GM21381 (cell line): ENCODE results near the gene HDHD2.

Experiments used
- ATAC-seq: cut with Tn5 transposase; IDR thresholded peaks from one replicate; pipeline ENCODE4 v1.9.1; 2021; ENCODE audit warnings: mild to moderate bottlenecking, moderate library complexity; ENCODE audit not compliant: unreplicated experiment

Gene HDHD2

DNA sequence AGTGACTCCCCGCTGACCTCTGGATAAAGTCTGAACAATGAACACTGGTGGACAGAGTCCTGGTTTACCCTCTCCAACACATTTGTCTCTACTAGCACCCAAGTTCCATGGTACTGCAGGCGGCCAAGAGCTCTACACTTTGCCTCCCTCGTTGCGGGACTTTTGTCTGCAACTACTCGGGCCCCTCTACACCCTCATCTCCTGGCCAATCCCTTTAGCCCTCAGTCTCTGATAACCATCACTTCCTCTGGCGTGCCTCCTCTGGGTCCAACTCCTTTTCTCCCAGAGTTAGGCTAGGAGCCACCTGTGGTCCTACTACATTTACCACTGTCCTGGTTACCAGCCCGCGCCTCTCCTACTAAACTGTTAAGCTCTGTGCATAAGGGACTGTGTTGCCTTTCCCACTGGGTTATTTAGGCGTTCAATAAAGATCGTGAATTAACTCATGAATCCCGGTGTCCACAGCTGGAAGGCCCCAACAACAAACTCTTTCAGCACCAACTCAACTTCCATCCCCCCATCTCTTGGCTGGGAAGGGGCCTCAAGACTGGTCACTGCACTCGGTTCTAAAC lies 757 bp downstream of the HDHD2 start:
- no peak for ATAC-seq

DNA sequence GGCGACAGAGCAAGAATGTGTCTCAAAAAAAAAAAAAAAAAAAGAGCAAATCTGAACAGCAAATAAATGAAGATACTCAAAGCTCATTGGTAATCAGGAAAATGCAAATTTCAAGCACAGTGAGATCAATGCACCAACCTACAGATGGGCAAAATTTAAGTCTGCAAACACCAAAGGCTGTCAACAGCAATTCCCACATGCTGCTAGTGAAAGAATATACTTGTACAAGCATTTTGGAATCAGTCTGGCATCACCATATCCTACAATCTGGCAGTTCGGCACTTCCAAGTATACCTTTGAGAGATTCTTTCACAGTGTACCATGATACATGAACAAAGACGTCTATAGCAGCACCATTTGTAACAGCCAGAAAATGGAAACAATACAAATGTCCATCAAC lies 4.1 kb downstream of the HDHD2 start:
- no peak for ATAC-seq

DNA sequence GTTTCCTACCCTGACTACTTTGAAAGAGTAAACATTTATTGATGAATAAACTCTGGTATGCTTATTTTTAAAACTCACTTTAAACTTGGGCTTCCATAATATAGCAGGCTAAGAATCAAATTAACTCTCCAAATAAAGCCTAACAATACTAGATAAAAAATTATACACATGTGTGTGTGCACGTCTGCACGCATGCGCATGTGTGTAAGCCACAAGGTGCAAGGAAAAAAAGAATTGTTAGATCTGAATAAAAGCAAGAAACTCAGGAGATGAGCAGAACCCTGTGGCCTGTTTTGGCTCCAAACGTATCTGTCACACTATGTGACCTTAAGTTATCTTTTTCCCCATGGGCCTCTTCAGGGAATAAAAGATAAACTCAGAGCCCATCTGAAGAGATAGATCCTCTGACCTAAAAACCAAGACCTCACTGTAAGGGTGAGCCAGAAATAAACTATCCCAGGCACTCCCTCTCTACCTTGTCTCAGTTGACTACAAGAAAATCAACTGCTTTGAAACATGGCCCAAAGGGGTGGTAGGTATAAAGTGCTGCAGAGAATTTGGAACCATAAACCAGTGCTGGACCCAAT lies 6.3 kb downstream of the HDHD2 start:
- no peak for ATAC-seq

DNA sequence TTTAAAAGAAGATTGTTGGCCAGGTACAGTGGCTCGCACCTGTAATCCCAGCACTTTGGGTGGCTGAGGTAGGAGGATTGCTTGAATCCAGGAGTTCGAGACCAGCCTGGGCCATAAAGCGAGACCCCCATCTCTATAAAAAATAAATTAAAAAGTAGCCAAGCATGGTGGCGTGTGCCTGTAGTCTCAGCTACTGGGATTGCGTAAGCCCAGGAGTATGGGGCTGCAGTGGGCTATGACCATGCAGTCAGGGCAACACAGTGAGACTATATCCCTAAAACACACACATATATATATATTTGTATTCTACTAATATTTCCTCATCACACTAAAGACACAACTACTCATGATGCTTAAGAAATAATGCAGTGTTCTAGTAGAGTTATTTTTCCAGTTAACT lies 7.1 kb downstream of the HDHD2 start:
- no peak for ATAC-seq

- ATAC-seq, result no peak
These were observed 9.0 kb downstream of the HDHD2 start for GRCh38 chr18:47141289-47141688.

- no peak for ATAC-seq
These were observed 29.2 kb downstream of the HDHD2 start for GRCh38 chr18:47121146-47121545.

DNA sequence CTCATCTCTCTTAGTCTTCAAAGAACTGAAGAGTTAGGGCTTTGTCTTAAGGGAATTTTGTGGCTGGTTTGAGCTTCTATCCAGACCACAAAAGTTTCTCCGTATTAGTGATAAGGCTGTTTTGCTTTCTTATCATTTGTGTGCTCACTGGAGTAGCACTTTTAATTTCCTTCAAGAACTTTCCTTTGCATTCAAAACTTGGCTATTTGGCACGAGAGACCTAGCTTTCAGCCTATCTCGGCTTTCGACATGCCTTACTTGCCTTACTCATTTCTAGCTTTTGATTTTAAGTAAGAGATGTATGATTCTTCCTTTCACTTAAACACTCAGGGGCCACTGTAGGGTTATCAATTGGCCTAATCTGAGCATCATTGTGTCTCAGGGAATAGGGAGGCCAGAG lies 29.9 kb downstream of the HDHD2 start:
- peak; percentile 90 for ATAC-seq

GRCh38 chr18:47118981-47119380 lies 31.3 kb downstream of the HDHD2 start:
- ATAC-seq, result no peak

DNA sequence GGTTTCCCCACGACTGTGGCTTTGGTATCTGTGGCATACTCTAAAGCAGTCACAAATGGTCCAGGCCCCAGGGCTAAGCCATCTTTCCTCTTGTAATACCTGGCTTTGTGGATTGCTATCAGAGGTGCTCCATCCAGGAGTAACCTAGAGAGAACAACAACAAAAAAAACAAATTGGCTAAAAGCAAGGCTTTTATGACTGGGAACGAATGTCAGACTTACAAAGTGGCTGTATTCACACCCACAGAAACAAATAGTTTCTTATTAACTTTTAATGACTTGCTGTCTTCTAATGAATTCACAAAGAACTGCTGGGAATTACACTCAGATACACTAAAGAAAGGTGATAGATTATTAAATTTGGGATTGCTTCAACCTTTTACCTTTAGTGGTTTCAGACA lies 35.1 kb downstream of the HDHD2 start:
- ATAC-seq, result no peak

- no peak for ATAC-seq
These were observed 36.3 kb downstream of the HDHD2 start for GRCh38 chr18:47113796-47114540.

GRCh38 chr18:47110492-47111274 lies 39.6 kb downstream of the HDHD2 start:
- ATAC-seq, result no peak

GRCh38 chr18:47109720-47110119 lies 40.6 kb downstream of the HDHD2 start:
- no peak for ATAC-seq

DNA sequence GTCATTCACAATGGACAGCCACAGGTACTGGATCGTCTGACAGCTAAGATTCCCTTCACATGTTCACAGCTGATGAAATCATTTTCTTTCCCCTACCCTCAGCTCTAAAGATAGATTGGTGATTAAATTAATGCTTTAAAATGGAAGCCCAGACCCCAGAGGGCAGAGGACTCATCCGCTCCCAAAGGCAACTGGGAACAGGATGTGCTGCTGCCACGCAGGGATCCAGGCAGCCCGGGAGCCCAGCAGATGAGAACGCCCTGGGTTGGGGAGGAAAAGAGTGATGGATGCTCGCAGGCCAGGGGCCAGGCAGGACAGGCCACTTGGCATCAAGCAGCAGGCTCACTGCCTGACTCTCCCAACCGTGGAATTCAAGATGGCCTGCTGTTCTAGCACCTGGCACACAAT lies 41.3 kb downstream of the HDHD2 start:
- ATAC-seq, result no peak

DNA sequence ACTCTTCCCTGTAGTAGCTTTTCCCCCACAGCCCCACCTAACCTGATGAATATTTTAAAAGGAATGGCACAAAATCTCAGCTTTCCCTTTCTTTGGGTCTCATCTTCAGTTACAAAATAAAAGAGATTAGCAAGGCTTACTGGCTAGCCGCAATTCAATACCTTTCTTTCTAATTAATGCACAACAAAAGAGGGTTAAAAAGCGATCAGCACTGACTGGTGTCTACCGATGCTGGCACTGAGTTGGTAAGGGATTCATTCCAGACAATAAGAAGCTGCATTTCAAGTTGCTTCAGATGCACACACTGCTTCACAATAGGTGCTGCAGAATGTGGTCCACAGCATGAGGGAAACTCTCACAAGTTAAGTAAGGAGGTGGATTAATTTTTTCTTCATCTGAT lies 41.9 kb downstream of the HDHD2 start:
- ATAC-seq, result no peak

GRCh38 chr18:47100212-47100831 lies 50.0 kb downstream of the HDHD2 start:
- ATAC-seq, result no peak

DNA sequence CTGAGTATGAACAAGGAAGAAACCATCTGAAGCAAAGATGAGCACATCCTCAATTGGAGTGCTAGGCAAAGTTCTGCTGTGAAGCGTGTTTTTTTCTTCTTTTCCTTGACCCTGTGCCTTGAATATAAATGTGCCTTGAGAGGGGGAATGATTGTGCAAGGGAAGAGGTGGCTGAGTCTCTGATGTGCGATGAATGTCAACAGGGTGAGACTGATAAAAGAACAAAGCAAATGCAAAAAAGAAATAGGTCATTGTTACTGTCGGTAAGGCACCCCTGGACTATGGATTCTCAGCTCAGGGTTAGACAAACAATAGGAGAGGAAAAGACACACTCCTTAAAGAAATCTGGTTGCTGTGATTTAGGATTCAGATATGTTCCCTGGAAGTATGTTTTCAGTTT lies 54.5 kb downstream of the HDHD2 start:
- ATAC-seq, result no peak

DNA sequence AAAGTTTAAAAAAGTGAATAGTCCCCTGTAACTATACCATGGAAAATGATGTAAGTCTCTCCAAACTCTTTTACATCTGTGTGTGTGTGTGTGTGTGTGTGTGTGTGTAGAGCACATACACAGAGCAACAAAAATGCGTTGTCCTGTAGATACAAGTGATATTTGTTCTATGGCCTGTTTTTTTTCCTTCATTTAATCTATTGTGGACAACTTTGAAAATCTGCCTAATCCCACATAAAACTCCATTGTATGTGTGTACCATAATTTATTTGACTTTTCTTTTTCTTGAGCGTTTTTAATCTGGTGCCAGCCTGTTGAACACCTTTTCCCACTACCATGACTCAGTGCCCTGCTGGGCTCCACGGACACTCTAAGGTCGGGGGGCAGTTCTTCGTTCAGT lies 62.6 kb downstream of the HDHD2 start:
- no peak for ATAC-seq

DNA sequence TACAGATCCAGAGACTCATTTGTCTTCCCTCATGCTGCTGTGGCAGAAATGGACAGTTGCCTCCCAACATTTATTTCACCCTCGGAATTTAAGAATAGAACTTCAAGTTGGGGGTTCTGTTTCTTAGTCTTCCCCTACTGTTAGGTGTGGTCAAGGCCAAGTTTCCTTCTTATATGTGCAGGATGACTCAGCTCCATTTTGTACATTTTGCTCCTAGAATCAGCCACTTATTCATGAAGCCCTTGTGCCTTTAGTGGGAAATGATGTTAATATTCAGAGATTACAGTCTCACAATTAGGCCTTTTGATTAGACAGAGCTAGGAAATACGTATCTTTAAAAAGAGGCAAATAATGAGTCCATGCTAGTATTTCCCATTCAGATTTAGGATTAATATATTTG lies 68.7 kb downstream of the HDHD2 start:
- ATAC-seq, result no peak

DNA sequence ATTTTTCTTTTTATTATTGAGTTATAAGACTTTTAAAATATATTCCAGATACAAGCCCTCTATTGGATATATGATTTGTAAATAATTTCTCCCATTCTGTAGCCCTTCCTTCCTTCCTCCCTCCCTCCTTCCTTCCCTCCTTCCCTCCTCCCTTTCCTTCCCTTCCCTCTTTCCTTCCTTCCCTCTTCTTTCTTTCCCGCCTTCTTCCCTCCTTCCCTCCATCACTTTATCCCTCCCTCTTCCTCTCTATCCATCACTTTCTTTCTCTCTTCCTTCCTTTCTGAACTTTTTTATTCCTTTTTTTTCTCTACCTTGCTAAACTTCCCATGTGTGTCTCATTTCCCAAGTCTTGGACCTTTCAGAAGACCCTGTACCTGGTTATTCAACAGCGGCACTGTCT lies 69.4 kb downstream of the HDHD2 start:
- no peak for ATAC-seq

DNA sequence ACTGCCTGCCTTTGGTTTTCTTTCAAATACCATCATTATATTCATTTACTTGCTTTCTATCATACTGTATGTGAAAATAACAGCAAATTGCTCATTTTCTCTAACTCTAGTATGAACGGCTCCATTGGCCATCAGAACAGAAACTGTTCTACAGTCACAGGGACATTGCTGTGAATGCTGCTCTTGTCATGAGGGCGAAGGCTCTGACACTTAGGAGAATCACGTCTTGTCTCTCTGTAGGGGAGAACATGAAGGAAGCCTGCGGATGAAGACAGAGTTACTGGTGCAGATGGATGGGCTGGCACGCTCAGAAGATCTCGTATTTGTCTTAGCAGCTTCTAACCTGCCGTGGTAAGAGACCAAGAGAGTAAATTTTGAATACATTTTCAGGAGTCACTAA lies 73.2 kb downstream of the HDHD2 start:
- no peak for ATAC-seq
